Astrocyte (in vitro differentiated cells and primary cell): ENCODE measurements around the gene RTKN. TPM values are rescaled to one million over a fixed set of nuclear protein-coding genes. Genes with fewer than 3 reads are reported as not detected.

Source experiments
- DNase-seq: peaks from one replicate; pipeline ENCODE4 v3.0.0-alpha.2; 2010; ENCODE audit warnings: low read depth
- FAIRE-seq: peaks from 2 replicates; lab custom pipeline; 2011; peaks lifted over from hg19 to GRCh38; lab: Jason Lieb, UNC
- H2AFZ ChIP-seq: 2 replicates; pipeline ENCODE4 v1.6.0; 2012; ENCODE audit warnings: low read depth, low read length, inconsistent platforms
- H3K27ac ChIP-seq: 2 replicates; pipeline ENCODE4 v1.5.1; 2011; ENCODE audit warnings: low read depth, low read length, inconsistent platforms
- H3K27me3 ChIP-seq: 2 replicates; pipeline ENCODE4 v1.6.0; 2011; ENCODE audit warnings: low read length, inconsistent platforms; ENCODE audit not compliant: insufficient read depth
- H3K36me3 ChIP-seq: 2 replicates; pipeline ENCODE4 v1.5.1; 2011; ENCODE audit warnings: low read length, inconsistent platforms; ENCODE audit not compliant: insufficient read depth
- H3K4me1 ChIP-seq: 2 replicates; pipeline ENCODE4 v1.5.1; 2011; ENCODE audit warnings: low read length, inconsistent platforms; ENCODE audit not compliant: insufficient read depth
- H3K4me2 ChIP-seq: 2 replicates; pipeline ENCODE4 v1.6.0; 2012; ENCODE audit warnings: low read length, inconsistent platforms
- H3K4me3 ChIP-seq: 2 replicates; pipeline ENCODE4 v1.5.1; 2011; ENCODE audit warnings: low read depth, mild to moderate bottlenecking, low read length, inconsistent platforms; ENCODE audit not compliant: insufficient read depth
- H3K79me2 ChIP-seq: 2 replicates; pipeline ENCODE4 v1.6.0; 2012; ENCODE audit warnings: mild to moderate bottlenecking, low read length, inconsistent platforms; ENCODE audit not compliant: insufficient read depth
- H3K9ac ChIP-seq: 2 replicates; pipeline ENCODE4 v1.6.0; 2012; ENCODE audit warnings: mild to moderate bottlenecking, low read length, inconsistent platforms
- H3K9me3 ChIP-seq: 2 replicates; pipeline ENCODE4 v1.5.1; 2012; ENCODE audit warnings: low read depth, mild to moderate bottlenecking, low read length, inconsistent platforms; ENCODE audit not compliant: insufficient read depth
- H4K20me1 ChIP-seq: 2 replicates; pipeline ENCODE4 v1.6.0; 2012; ENCODE audit warnings: low read length, inconsistent platforms; ENCODE audit not compliant: insufficient read depth
- H3K27ac Mint-ChIP-seq: one replicate; pipeline ENCODE4 v1.8.0; 2021; ENCODE audit warnings: mild to moderate bottlenecking, mixed read lengths; ENCODE audit not compliant: unreplicated experiment
- H3K27me3 Mint-ChIP-seq: one replicate; pipeline ENCODE4 v1.8.0; 2021; ENCODE audit warnings: low read depth, mixed read lengths; ENCODE audit not compliant: unreplicated experiment
- H3K36me3 Mint-ChIP-seq: one replicate; pipeline ENCODE4 v1.8.0; 2021; ENCODE audit warnings: low read depth, mixed read lengths; ENCODE audit not compliant: unreplicated experiment
- H3K4me1 Mint-ChIP-seq: one replicate; pipeline ENCODE4 v1.8.0; 2021; ENCODE audit warnings: low read depth, mixed read lengths; ENCODE audit not compliant: unreplicated experiment
- H3K4me3 Mint-ChIP-seq: one replicate; pipeline ENCODE4 v1.8.0; 2021; ENCODE audit warnings: mild to moderate bottlenecking, moderate library complexity, mixed read lengths; ENCODE audit not compliant: unreplicated experiment
- H3K9me3 Mint-ChIP-seq: one replicate; pipeline ENCODE4 v1.8.0; 2021; ENCODE audit warnings: mild to moderate bottlenecking, mixed read lengths; ENCODE audit not compliant: unreplicated experiment
- CTCF ChIP-seq: IDR thresholded peaks from 2 replicates; pipeline ENCODE4 v1.5.1; 2011; ENCODE audit warnings: low read depth, mild to moderate bottlenecking, inconsistent platforms, low read length, moderate library complexity; ENCODE audit not compliant: insufficient read depth
- EZH2 ChIP-seq: IDR thresholded peaks from 2 replicates; pipeline ENCODE4 v1.6.1; 2012; ENCODE audit warnings: mild to moderate bottlenecking, low read length, inconsistent platforms; ENCODE audit not compliant: insufficient read depth
- total RNA-seq: library from RNA; stranded (reverse); gene quantifications from 2 replicates; pipeline ENCODE4 v1.2.1, GENCODE V29; 2021

The RTKN gene
- total RNA-seq, 1 donor from 2014 or later, result 41.6 TPM

- DNase-seq (no peak), FAIRE-seq (no peak)
- Histone ChIP-seq H3K27ac (no peak overlapping the region), H3K27me3 (peaks cover 8% of the 10 kb centered on the region), H3K79me2 (no peaks in the 10 kb centered on the region), H3K36me3 (no peaks in the 10 kb centered on the region), H3K4me2 (no peak overlapping the region), H3K4me1 (peaks cover 21% of the 10 kb centered on the region), H3K9me3 (no peaks in the 10 kb centered on the region), H3K4me3 (no peak overlapping the region), H2AFZ (no peak overlapping the region), H3K9ac (no peak overlapping the region), H4K20me1 (no peaks in the 10 kb centered on the region)
- Mint-ChIP-seq H3K27me3 (peaks cover 20% of the 10 kb centered on the region), H3K4me3 (no peak overlapping the region), H3K9me3 (no peaks in the 10 kb centered on the region), H3K27ac (no peak overlapping the region), H3K4me1 (peaks cover 3% of the 10 kb centered on the region), H3K36me3 (no peaks in the 10 kb centered on the region)
- TF ChIP-seq CTCF, result no peak
- no peak for TF ChIP-seq EZH2
These were observed 25.0 kb downstream of the RTKN start for GRCh38 chr2:74416778-74417177.

- TF ChIP-seq EZH2 (no peak), CTCF (no peak)
- Mint-ChIP-seq H3K4me1 (peaks cover 1% of the 10 kb centered on the region), H3K9me3 (no peaks in the 10 kb centered on the region), H3K4me3 (no peak overlapping the region), H3K36me3 (no peaks in the 10 kb centered on the region), H3K27me3 (peaks cover 25% of the 10 kb centered on the region), H3K27ac (no peak overlapping the region)
- Histone ChIP-seq H3K27me3 (peaks cover 8% of the 10 kb centered on the region), H3K9ac (no peak overlapping the region), H3K79me2 (no peaks in the 10 kb centered on the region), H3K4me3 (no peak overlapping the region), H3K4me1 (peaks cover 14% of the 10 kb centered on the region), H3K9me3 (no peaks in the 10 kb centered on the region), H3K4me2 (peak overlapping the region; percentile 78), H3K36me3 (no peaks in the 10 kb centered on the region), H2AFZ (peak overlapping the region; percentile 87), H3K27ac (no peak overlapping the region), H4K20me1 (no peaks in the 10 kb centered on the region)
- DNase-seq, result no peak
- FAIRE-seq, result no peak
These were observed 25.9 kb downstream of the RTKN start for GRCh38 chr2:74415762-74416395.
